ENCODE measurements around the gene SGCD. TPM values are rescaled to one million over a fixed set of nuclear protein-coding genes. Genes with fewer than 3 reads are reported as not detected.

Gene SGCD
- total RNA-seq, 3 donors from 2014 or later, result 3.1 to 15.4 (median 6.2) TPM

DNA sequence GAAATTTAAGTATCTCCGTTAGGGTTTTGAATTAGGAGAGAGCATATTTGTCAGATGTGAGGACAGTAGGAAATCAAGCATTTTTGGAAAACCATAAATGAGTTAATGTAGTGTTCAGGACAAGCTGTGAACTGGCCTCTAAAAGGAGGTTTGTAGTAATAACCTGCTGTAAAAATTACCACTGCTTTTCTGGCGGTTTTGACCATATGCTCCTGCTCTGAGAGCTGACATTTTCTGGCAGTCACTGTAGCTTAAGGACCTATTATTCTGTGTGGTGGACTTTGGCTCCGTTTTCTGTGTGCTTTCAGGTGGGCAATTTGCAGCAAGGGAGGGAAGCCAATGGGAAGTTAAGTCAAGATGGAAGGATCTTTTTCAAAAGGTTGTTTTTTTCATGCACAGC lies 111.1 kb downstream of the SGCD start:
- Histone ChIP-seq H3K9me3 (no peaks in the 10 kb centered on the region), H3K27ac (no peak overlapping the region), H3K36me3 (no peaks in the 10 kb centered on the region), H3K27me3 (no peaks in the 10 kb centered on the region), H3K4me1 (no peaks in the 10 kb centered on the region), H3K4me3 (no peak overlapping the region)
- DNase-seq (ENCODE audit: low spot score in 2 of 2), result no peak
- TF ChIP-seq POLR2AphosphoS5 (IDR thresholded peaks at IDR 0.05), result no peak
- TF ChIP-seq, protein P1, sequence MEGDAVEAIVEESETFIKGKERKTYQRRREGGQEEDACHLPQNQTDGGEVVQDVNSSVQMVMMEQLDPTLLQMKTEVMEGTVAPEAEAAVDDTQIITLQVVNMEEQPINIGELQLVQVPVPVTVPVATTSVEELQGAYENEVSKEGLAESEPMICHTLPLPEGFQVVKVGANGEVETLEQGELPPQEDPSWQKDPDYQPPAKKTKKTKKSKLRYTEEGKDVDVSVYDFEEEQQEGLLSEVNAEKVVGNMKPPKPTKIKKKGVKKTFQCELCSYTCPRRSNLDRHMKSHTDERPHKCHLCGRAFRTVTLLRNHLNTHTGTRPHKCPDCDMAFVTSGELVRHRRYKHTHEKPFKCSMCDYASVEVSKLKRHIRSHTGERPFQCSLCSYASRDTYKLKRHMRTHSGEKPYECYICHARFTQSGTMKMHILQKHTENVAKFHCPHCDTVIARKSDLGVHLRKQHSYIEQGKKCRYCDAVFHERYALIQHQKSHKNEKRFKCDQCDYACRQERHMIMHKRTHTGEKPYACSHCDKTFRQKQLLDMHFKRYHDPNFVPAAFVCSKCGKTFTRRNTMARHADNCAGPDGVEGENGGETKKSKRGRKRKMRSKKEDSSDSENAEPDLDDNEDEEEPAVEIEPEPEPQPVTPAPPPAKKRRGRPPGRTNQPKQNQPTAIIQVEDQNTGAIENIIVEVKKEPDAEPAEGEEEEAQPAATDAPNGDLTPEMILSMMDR (IDR thresholded peaks at IDR 0.05), result no peak
- no peak for TF ChIP-seq POLR2A (IDR thresholded peaks at IDR 0.05)
- intact Hi-C loops (cut with DNase I; ENCODE audit: low total_unique reads), result no loop called here

DNA sequence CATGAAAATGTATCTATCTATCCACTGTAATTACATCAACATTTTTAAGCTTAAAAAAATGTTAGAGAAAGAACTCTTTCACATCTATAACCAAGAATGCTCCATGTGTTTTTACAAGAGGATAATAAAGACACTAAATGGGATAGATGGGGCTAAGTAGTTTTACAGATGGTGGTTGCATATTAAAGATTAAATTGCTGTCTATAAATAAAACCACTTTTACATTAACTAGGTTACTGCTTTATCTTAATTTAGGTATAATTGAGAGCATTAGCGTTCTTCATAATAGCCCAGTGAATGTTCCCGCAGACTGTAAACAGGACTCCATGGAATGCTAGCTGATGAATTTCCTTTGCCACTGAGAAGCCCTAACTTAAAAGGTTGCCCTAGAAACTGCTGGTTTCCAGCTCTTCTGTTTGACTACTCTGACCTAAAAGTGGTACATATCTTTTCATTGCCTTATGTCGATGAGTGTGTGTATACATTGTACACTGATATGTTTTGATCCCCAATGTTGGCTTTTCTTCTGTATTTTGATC lies 117.9 kb downstream of the SGCD start:
- H3K27me3 ChIP-seq, result no peaks in the 10 kb centered on the region
- H3K4me3 ChIP-seq, result no peak overlapping the region
- H3K4me1 ChIP-seq, result no peaks in the 10 kb centered on the region
- no peaks in the 10 kb centered on the region for H3K9me3 ChIP-seq
- no peak overlapping the region for H3K27ac ChIP-seq
- no peak for DNase-seq (ENCODE audit: low spot score in 2 of 2)
- no peaks in the 10 kb centered on the region for H3K36me3 ChIP-seq
- TF ChIP-seq POLR2A (IDR thresholded peaks at IDR 0.05) (no peak), POLR2AphosphoS5 (IDR thresholded peaks at IDR 0.05) (no peak)
- TF ChIP-seq, protein P1 (IDR thresholded peaks at IDR 0.05), result no peak
- intact Hi-C loops (cut with DNase I; ENCODE audit: low total_unique reads), result no loop called here

DNA sequence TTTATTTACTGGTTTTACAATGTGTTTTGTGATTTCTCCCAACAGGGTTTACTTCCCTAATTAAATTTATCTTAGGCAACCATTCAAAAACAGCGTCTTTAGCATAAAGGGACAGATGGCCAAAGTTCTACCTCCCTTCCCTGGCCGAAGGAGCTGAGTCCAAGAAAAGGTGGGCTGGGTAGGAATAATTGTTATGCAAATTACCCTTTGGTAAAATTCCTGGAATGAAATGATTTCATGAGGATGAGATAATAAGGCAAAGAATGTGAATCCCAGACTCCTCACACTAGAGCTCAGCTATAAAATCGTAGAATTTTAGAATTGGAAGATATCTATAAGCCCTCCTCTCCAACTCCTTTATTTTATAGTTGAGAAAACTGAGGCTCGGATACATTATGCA lies 119.6 kb downstream of the SGCD start:
- TF ChIP-seq, protein P1 (IDR thresholded peaks at IDR 0.05), result no peak
- TF ChIP-seq POLR2A (IDR thresholded peaks at IDR 0.05) (no peak), POLR2AphosphoS5 (IDR thresholded peaks at IDR 0.05) (no peak)
- Histone ChIP-seq H3K36me3 (no peaks in the 10 kb centered on the region), H3K4me1 (no peaks in the 10 kb centered on the region)

DNA sequence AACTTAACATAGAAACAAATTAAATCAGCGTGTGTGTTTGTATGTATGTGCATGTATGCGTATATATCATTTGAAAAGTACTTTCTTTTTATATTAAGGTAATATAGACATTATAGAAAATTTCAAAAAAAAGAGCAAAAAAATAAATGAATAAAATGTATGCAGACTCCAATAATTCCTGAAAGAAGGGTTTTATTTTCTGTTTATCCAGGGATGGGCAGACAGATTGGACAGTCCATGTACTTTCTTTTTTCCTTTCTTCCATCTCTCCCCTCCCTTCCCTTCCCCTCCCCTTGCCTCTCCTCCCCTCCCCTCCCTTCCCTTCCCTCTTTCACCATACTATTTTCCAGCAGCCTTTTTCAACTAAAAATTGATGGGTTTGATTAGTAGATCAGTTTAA lies 123.8 kb downstream of the SGCD start:
- intact Hi-C loops (cut with DNase I; ENCODE audit: low total_unique reads), result no loop called here
- TF ChIP-seq, protein P1 (IDR thresholded peaks at IDR 0.05), result no peak
- TF ChIP-seq POLR2AphosphoS5 (IDR thresholded peaks at IDR 0.05), result no peak
- no peak for TF ChIP-seq POLR2A (IDR thresholded peaks at IDR 0.05)

More for the DNA sequence above, 119.6 kb downstream of the SGCD start:
- H3K4me3 ChIP-seq, result no peak overlapping the region
- no peak for DNase-seq (ENCODE audit: low spot score in 2 of 2)
- H3K9me3 ChIP-seq, result no peaks in the 10 kb centered on the region
- intact Hi-C loops (cut with DNase I; ENCODE audit: low total_unique reads), result no loop called here
- no peak overlapping the region for H3K27ac ChIP-seq
- H3K27me3 ChIP-seq, result no peaks in the 10 kb centered on the region

DNA sequence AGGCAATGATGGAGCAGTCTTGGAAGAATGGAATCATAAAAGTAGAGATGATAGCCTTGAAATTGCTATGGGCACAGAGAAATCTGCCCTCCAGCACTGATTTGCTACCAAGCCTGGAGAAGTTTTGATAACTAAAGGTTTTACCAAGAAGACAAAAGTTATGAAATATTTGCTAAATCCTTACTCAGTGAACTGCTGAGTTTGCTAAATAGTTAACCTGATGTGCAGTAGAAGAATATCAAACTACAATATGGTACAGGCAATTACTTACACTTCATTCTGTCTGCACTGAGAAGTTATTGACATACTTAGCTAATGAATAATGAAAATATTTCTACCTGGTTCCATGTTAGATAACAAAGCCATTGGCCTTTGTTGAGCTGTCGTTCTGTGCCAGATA lies 124.5 kb downstream of the SGCD start:
- H3K36me3 ChIP-seq, result no peaks in the 10 kb centered on the region
- no peaks in the 10 kb centered on the region for H3K4me1 ChIP-seq
- no peak for DNase-seq (ENCODE audit: low spot score in 2 of 2)
- no peak overlapping the region for H3K4me3 ChIP-seq
- H3K27ac ChIP-seq, result no peak overlapping the region
- H3K9me3 ChIP-seq, result no peaks in the 10 kb centered on the region
- TF ChIP-seq POLR2AphosphoS5 (IDR thresholded peaks at IDR 0.05) (no peak), POLR2A (IDR thresholded peaks at IDR 0.05) (no peak)
- TF ChIP-seq, protein P1 (IDR thresholded peaks at IDR 0.05), result no peak
- no peaks in the 10 kb centered on the region for H3K27me3 ChIP-seq
- intact Hi-C loops (cut with DNase I; ENCODE audit: low total_unique reads), result no loop called here

More for the DNA sequence above, 123.8 kb downstream of the SGCD start:
- H3K4me1 ChIP-seq, result no peaks in the 10 kb centered on the region
- H3K4me3 ChIP-seq, result no peak overlapping the region
- DNase-seq (ENCODE audit: low spot score in 2 of 2), result no peak
- H3K36me3 ChIP-seq, result no peaks in the 10 kb centered on the region
- H3K27ac ChIP-seq, result no peak overlapping the region
- H3K9me3 ChIP-seq, result no peaks in the 10 kb centered on the region
- no peaks in the 10 kb centered on the region for H3K27me3 ChIP-seq
